Hematopoietic multipotent progenitor cell treated with erythropoietin and hydrocortisone succinate and interleukin-3 and kit ligand, for 8 days (in vitro differentiated cells): ENCODE results near the gene HDGFL1.
A peak's percentile ranks its signal among the peaks of the same experiment; 100 is the strongest.

Source experiments
- DNase-seq: peaks from one replicate; pipeline ENCODE4 v3.0.0-alpha.2; 2015

The HDGFL1 gene

GRCh38 chr6:22593895-22594294 is 24.5 kb downstream of the HDGFL1 start:
- DNase-seq = no peak

DNA sequence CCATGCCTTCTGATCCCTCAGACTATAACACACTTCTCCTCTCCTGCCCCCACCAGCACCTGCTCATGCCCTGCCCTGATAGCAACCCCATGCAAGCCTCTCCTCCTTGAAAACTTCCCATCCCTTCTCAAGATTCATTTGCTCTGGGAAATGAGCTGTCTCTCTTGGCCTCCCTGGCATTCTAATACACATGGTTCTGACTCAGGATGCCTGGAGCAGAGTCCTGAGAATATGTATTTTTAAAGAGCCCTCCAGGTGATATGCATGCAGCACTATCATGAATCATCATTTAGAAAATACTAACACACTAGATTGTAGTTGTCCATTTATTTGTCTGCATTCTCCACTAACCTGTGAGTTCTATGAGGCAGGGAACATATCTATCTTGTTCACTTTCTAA is 26.6 kb downstream of the HDGFL1 start:
- DNase-seq = no peak

DNA sequence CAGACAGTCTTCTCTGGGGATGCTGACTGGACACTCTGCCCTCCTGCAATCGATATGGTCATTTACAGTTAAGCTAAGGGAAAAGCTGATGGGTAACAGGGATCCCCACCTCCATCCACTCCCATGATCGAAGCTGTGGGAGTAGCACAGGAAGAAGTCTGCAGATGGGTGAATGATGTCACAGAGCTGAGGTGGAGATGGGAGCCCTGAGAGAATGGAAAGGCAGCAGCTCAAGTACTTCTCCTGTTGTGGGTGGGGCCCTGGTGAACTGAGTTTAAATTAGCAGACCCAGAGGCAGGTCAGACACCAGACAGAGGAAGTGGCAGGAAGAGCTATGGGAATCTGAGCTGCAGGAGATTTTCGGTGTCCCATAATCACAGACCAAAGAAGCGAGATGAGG is 29.0 kb downstream of the HDGFL1 start:
- no peak for DNase-seq

GRCh38 chr6:22600059-22600458 is 30.7 kb downstream of the HDGFL1 start:
- no peak for DNase-seq

- DNase-seq = no peak
These were observed 32.6 kb downstream of the HDGFL1 start for GRCh38 chr6:22601984-22602383.

DNA sequence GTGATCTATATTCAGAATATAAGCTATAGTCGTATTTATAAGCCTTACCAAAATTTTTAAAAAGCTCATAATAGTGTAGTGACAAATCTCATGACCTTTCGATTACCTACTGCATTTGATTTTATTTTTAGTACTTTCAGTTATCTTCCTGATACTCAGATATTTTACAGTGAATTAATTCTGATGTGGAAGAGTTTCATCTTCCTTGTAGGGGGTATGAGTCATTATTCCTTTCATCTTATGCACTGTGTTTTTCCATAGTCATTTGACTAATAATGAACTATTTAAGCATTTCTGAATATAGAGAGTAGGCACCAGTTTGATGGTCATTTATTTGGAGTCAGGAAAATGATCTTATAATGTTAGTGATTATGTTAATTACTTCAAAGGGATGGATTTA is 36.4 kb downstream of the HDGFL1 start:
- DNase-seq = no peak

- DNase-seq = no peak
These were observed 40.8 kb downstream of the HDGFL1 start for GRCh38 chr6:22610127-22610526.

DNA sequence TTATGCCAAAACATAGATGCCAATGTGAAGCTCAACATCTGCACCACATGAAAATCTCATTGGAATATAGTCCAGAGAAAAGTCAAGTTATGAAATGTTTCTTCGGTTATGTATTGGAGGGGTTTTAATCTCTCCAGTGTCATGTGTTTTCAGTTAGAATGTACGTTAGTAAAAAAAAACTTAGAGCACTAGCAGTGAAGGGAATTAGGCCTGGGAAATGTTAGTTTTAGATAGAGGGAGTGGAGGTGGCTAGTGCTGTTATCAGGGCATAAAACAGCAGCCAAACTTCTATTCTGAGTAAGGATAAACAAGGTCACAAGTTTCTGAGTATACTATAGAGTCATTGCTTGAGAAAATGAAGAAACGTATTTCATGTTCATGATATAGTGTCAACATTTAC is 42.9 kb downstream of the HDGFL1 start:
- peak; percentile 48 for DNase-seq

- DNase-seq = no peak
These were observed 43.7 kb downstream of the HDGFL1 start for GRCh38 chr6:22613051-22613450.

- DNase-seq = no peak
These were observed 44.3 kb downstream of the HDGFL1 start for GRCh38 chr6:22613695-22614094.

- DNase-seq = no peak
These were observed 45.2 kb downstream of the HDGFL1 start for GRCh38 chr6:22614547-22614946.

DNA sequence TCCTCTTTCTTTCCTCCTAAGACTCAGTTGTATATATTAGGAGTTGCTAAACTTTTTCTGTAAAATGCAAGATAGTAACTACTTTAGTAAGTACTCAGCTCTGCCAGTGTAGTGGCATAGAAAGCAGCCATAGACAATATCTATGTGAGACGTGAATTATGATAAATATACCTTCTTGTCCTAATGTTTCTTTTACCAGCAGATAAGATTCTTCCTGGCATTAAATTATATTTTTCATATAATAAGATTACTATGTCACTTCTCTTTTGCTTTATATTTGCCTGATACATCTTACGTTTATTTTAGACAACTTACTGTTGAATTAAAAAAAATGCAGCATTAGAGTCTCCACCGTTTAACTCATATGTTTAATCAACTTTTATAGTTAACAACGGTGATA is 51.7 kb downstream of the HDGFL1 start:
- no peak for DNase-seq
